ENCODE results near the gene DMRTB1. TPM values are rescaled to one million over a fixed set of nuclear protein-coding genes. Genes with fewer than 3 reads are reported as not detected.

DMRTB1 gene
- total and polyA plus RNA-seq, 2 donors (not counting 1 experiment from before 2014, with no cell fraction given), result not detected

DNA sequence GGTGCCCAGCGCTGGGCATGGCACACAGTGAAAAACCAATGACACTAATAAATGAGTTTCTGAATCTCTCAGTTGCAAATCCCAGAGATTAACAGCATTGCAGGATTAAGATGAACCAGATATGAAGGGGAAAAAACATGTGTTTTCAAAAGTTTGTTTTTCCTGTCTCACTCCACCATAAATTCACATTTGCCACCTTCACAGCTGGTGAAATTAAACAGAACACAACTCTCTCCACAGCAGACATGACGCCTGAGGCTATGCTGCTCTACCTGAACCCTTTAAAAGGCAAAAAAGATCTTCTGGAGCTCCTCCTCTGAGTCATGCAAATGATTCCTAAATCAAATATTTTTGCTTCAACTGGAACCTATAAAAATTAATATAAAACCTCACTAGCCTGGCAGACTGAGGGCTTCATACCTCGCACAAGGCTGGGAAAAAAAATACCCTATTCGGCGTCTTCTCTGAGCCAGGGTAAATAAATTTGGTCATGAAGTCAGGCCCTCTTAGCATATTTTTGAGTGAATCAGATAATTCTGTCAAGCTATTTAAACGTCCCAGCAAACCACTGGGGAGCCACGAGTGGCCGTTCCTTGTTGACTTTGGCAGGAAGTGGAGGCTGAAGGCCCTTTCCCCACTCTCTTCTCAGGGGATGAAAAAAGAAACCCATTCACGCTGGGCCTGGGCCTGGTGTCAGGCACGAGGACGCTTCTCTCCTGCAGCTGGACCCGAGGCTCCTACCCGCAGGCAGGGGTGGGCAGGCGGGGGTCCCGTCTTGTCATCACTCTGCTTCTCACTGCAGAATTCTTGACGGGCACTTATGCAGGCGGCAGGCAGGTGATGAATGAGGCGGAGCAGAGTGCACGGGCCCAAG lies 53.0 kb downstream of the DMRTB1 start:
- H3K27ac ChIP-seq (ENCODE audit: insufficient read depth, low read length), result no peak overlapping the region
- peak; percentile 80 to 96 for DNase-seq (ENCODE audit: low read depth in 2 of 2)
- H3K9ac ChIP-seq (ENCODE audit: insufficient read depth, low read length), result no peak overlapping the region
- H3K79me2 ChIP-seq (ENCODE audit: control insufficient read depth, insufficient read depth, low read length), result no peaks in the 10 kb centered on the region
- no peaks in the 10 kb centered on the region for H3K36me3 ChIP-seq (ENCODE audit: control insufficient read depth, insufficient read depth, low read length)
- no peak overlapping the region for H2AFZ ChIP-seq (ENCODE audit: low read length)
- H3K4me1 ChIP-seq (ENCODE audit: control insufficient read depth, extremely low read depth, insufficient read depth, low read length), result no peaks in the 10 kb centered on the region
- TF ChIP-seq, protein P1, sequence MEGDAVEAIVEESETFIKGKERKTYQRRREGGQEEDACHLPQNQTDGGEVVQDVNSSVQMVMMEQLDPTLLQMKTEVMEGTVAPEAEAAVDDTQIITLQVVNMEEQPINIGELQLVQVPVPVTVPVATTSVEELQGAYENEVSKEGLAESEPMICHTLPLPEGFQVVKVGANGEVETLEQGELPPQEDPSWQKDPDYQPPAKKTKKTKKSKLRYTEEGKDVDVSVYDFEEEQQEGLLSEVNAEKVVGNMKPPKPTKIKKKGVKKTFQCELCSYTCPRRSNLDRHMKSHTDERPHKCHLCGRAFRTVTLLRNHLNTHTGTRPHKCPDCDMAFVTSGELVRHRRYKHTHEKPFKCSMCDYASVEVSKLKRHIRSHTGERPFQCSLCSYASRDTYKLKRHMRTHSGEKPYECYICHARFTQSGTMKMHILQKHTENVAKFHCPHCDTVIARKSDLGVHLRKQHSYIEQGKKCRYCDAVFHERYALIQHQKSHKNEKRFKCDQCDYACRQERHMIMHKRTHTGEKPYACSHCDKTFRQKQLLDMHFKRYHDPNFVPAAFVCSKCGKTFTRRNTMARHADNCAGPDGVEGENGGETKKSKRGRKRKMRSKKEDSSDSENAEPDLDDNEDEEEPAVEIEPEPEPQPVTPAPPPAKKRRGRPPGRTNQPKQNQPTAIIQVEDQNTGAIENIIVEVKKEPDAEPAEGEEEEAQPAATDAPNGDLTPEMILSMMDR (conservative IDR thresholded peaks at IDR 0.05 in 1 of 2, IDR thresholded peaks at IDR 0.05 in 1 of 2; ENCODE audit: low read depth in 1 of 2, low read length in 2 of 2), result no peak
- no peak for TF ChIP-seq EZH2 (IDR thresholded peaks at IDR 0.05; ENCODE audit: low read length, missing control alignments)
- no peak overlapping the region for H3K4me3 ChIP-seq (replicated peaks in 1 of 4; ENCODE audit: control extremely low read depth in 1 of 4, insufficient read depth in 1 of 4, low read depth in 3 of 4, low read length in 4 of 4)
- H4K20me1 ChIP-seq (ENCODE audit: control insufficient read depth, extremely low read depth, insufficient read depth, low read length), result no peaks in the 10 kb centered on the region
- no peak overlapping the region for H3K4me2 ChIP-seq (ENCODE audit: extremely low read depth, insufficient read depth, low read length)
- H3K27me3 ChIP-seq (ENCODE audit: control insufficient read depth, insufficient read depth, low read length), result no peaks in the 10 kb centered on the region
- no peaks in the 10 kb centered on the region for H3K9me3 ChIP-seq (ENCODE audit: control insufficient read depth, insufficient read depth, low read depth, low read length)

DNA sequence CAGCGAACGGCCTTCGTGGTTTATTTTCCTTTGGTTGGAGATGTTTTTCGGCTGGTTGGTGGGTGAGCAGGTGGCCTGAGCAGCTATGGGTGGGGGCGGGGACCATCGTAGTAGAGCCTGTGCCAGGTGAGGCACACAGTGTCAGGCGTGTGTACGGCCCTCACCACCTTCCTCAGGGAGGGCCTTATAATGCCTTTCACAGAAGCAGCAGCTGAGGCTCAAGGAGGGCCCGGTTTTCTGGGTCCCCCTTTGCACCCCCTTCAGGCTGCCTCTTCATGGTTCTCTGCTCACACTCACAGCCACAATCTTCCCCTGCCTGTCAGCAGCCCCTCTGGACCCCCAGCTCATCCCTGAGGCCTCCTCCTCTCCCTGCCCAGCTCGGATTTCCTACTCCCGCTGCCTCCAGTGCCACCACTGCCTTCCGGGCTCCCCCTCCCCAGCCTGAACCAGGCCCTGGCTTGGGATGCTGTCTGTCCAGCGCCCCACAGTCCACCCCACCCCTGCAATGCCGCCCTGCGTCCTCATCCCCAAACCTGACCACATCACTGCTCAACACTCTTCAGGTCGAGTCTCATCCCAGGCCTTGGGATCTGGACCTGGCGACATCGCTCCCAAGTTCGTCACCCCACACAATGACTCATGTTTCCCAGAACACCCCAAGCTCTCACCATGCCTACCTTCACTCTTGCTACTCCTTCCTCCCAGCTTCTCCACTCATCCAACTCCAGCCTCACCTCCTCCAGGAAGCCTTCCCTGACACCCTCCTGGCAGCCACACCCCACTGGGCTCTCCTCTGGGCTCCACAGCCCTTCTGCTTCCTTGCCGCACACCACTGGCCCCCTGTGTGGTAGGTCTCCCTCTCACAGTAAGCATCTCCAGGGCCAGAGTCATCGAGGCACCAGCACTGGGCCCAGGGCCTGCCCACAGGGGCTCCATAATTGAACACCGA lies 53.9 kb downstream of the DMRTB1 start:
- H2AFZ ChIP-seq (ENCODE audit: low read length), result no peak overlapping the region

More for the DNA sequence above, 53.9 kb downstream of the DMRTB1 start:
- Histone ChIP-seq H3K36me3 (ENCODE audit: control insufficient read depth, insufficient read depth, low read length) (no peaks in the 10 kb centered on the region), H3K27me3 (ENCODE audit: control insufficient read depth, insufficient read depth, low read length) (no peaks in the 10 kb centered on the region), H3K4me1 (ENCODE audit: control insufficient read depth, extremely low read depth, insufficient read depth, low read length) (no peaks in the 10 kb centered on the region), H3K27ac (ENCODE audit: insufficient read depth, low read length) (no peak overlapping the region), H3K4me2 (ENCODE audit: extremely low read depth, insufficient read depth, low read length) (no peak overlapping the region), H4K20me1 (ENCODE audit: control insufficient read depth, extremely low read depth, insufficient read depth, low read length) (no peaks in the 10 kb centered on the region), H3K4me3 (replicated peaks in 1 of 4; ENCODE audit: control extremely low read depth in 1 of 4, insufficient read depth in 1 of 4, low read depth in 3 of 4, low read length in 4 of 4) (no peak overlapping the region), H3K79me2 (ENCODE audit: control insufficient read depth, insufficient read depth, low read length) (no peaks in the 10 kb centered on the region), H3K9me3 (ENCODE audit: control insufficient read depth, insufficient read depth, low read depth, low read length) (no peaks in the 10 kb centered on the region), H3K9ac (ENCODE audit: insufficient read depth, low read length) (no peak overlapping the region)
- DNase-seq (ENCODE audit: low read depth in 2 of 2), result peak in 1 of 2 donors; percentile 24
- no peak for TF ChIP-seq EZH2 (IDR thresholded peaks at IDR 0.05; ENCODE audit: low read length, missing control alignments)
- TF ChIP-seq, protein P1 (conservative IDR thresholded peaks at IDR 0.05 in 1 of 2, IDR thresholded peaks at IDR 0.05 in 1 of 2; ENCODE audit: low read depth in 1 of 2, low read length in 2 of 2), result no peak
